ENCODE measurements around the gene C11orf58. TPM values are rescaled to one million over a fixed set of nuclear protein-coding genes. Genes with fewer than 3 reads are reported as not detected.

Gene C11orf58
- 254 TPM for polyA plus RNA-seq (2012; ENCODE audit: insufficient read depth, insufficient read length, low read depth)

- TF ChIP-seq, protein P1, sequence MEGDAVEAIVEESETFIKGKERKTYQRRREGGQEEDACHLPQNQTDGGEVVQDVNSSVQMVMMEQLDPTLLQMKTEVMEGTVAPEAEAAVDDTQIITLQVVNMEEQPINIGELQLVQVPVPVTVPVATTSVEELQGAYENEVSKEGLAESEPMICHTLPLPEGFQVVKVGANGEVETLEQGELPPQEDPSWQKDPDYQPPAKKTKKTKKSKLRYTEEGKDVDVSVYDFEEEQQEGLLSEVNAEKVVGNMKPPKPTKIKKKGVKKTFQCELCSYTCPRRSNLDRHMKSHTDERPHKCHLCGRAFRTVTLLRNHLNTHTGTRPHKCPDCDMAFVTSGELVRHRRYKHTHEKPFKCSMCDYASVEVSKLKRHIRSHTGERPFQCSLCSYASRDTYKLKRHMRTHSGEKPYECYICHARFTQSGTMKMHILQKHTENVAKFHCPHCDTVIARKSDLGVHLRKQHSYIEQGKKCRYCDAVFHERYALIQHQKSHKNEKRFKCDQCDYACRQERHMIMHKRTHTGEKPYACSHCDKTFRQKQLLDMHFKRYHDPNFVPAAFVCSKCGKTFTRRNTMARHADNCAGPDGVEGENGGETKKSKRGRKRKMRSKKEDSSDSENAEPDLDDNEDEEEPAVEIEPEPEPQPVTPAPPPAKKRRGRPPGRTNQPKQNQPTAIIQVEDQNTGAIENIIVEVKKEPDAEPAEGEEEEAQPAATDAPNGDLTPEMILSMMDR (IDR thresholded peaks at IDR 0.05; ENCODE audit: low read depth, low read length), result no peak
- Histone ChIP-seq H3K27me3 (no peaks in the 10 kb centered on the region), H3K4me3 (ENCODE audit: low read depth, low read length) (peak within 1 kb of the TSS; percentile 90), H3K4me1 (no peaks in the 10 kb centered on the region), H3K36me3 (no peaks in the 10 kb centered on the region), H3K9me3 (no peaks in the 10 kb centered on the region)
- DNase-seq, result peak; percentile 89
These were observed at the start of gene C11orf58 for GRCh38 chr11:16738193-16738946. TSS of gene C11orf58 (plus strand) at chr11:16738647. CDS start at chr11:16738779, 132 bp downstream.

GRCh38 chr11:16690086-16690485, 48.4 kb upstream of the C11orf58 start:
- no peaks in the 10 kb centered on the region for H3K9me3 ChIP-seq
- no peaks in the 10 kb centered on the region for H3K4me1 ChIP-seq
- no peak overlapping the region for H3K4me3 ChIP-seq (ENCODE audit: low read depth, low read length)
- no peaks in the 10 kb centered on the region for H3K27me3 ChIP-seq
- DNase-seq, result no peak
- H3K36me3 ChIP-seq, result no peaks in the 10 kb centered on the region
- TF ChIP-seq, protein P1 (IDR thresholded peaks at IDR 0.05; ENCODE audit: low read depth, low read length), result no peak

DNA sequence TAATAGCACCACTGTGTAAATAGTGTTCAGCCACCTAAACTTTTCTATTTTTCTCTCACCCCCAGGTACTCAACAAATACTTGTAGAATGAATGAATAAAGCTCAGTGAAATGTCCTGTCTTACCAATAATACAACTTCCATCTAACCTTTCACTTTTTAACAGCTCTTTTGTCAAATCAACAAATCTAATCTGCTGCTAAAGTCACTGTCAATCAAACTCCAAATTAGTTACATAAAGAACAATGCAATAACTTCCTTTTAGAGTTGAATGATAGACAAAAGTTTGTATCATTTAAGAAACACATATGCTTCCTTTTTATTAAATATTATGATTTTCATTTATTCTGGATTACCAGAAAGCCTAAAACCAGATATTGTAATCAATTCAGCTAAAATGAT, 34.7 kb upstream of the C11orf58 start:
- TF ChIP-seq, protein P1 (IDR thresholded peaks at IDR 0.05; ENCODE audit: low read depth, low read length), result no peak
- DNase-seq, result no peak
- no peaks in the 10 kb centered on the region for H3K4me1 ChIP-seq
- H3K36me3 ChIP-seq, result no peaks in the 10 kb centered on the region
- no peaks in the 10 kb centered on the region for H3K9me3 ChIP-seq
- no peak overlapping the region for H3K4me3 ChIP-seq (ENCODE audit: low read depth, low read length)
- no peaks in the 10 kb centered on the region for H3K27me3 ChIP-seq

DNA sequence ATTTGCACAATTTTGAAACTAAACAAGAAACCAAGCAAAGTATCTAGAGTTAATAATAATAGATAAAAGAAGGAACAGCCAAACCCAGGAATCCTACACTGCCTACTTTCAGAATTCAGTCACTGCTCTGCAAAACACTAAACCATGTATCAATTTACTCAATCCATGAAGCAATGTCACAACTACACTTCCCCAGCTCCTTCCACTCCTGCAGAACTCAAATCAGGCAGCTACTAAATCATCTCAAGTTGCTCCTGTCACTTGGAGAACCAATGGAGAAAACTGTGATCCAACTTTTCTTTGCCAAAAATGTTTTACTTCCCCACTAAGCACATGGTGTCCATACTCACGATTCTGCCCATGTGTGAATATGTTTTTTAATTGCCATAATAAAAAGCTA, 24.9 kb upstream of the C11orf58 start:
- no peaks in the 10 kb centered on the region for H3K4me1 ChIP-seq
- DNase-seq, result no peak
- TF ChIP-seq, protein P1 (IDR thresholded peaks at IDR 0.05; ENCODE audit: low read depth, low read length), result no peak
- H3K9me3 ChIP-seq, result no peaks in the 10 kb centered on the region
- no peaks in the 10 kb centered on the region for H3K27me3 ChIP-seq
- H3K4me3 ChIP-seq (ENCODE audit: low read depth, low read length), result no peak overlapping the region
- no peaks in the 10 kb centered on the region for H3K36me3 ChIP-seq

DNA sequence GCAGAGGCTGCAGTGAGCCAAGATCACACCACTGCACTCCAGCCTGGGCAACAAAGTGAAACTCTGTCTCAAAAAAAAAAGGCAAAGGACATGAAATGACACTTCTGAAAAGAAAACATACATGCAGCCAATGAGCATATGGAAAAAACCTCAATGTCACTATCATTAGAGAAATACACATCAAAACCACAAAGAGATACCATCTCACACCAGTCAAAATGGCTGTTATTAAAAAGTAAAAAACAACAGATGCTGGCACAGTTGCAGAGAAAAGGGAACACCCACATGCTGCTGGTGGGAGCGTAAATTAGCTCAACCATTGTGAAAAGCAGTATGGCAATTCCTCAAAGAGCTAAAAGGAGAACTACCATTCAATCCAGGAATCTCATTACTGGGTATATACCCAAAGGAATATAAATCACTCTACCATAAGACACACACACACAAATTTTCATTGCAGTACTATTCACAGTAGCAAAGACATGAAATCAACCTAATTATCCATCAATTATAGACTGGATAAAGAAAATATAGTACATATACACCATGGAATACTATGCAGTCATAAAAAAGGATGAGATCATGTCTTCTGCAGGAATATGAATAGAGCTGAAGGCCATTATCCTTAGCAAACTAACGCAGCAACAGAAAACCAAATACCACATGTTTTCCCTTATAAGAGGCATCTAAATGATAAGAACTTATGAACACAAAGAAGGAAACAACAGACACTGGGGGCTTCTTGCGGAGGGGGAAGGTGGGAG, 15.7 kb upstream of the C11orf58 start:
- no peaks in the 10 kb centered on the region for H3K4me1 ChIP-seq
- no peaks in the 10 kb centered on the region for H3K27me3 ChIP-seq
- DNase-seq, result no peak
- TF ChIP-seq, protein P1 (IDR thresholded peaks at IDR 0.05; ENCODE audit: low read depth, low read length), result no peak
- no peaks in the 10 kb centered on the region for H3K9me3 ChIP-seq
- H3K4me3 ChIP-seq (ENCODE audit: low read depth, low read length), result no peak overlapping the region
- H3K36me3 ChIP-seq, result no peaks in the 10 kb centered on the region

DNA sequence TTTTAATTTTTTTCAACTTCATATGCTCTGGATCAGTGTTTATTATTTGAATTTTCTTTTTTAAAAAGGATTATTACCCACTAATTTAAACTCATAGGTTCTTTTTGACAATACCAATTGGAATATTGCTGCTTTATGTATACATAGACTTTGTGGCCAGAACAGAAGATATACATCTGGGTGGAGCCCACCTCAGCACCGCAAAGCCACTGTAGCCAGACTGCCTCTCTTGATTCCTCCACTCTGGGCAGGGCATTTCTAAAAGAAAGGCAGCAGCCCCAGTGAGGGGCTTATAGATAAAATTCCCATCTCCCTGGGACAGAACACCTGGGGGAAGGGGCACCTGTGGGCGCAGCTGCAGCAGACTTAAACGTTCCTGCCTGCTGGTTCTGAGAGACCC, 10.6 kb upstream of the C11orf58 start:
- H3K9me3 ChIP-seq, result no peaks in the 10 kb centered on the region
- no peaks in the 10 kb centered on the region for H3K4me1 ChIP-seq
- no peaks in the 10 kb centered on the region for H3K27me3 ChIP-seq
- TF ChIP-seq, protein P1 (IDR thresholded peaks at IDR 0.05; ENCODE audit: low read depth, low read length), result no peak
- no peak for DNase-seq
- no peaks in the 10 kb centered on the region for H3K36me3 ChIP-seq
- H3K4me3 ChIP-seq (ENCODE audit: low read depth, low read length), result no peak overlapping the region
